NCI-H2196 treated with DMSO at 0.1 percent for 48 hours (cell line): ENCODE results near the gene CDC42EP4.
A peak's percentile ranks its signal among the peaks of the same experiment; 100 is the strongest.

Source experiments
- DNase-seq: peaks from one replicate; lab custom pipeline; 2025; ENCODE audit not compliant: unreplicated experiment; lab: John Stamatoyannopoulos, UW

The CDC42EP4 gene

GRCh38 chr17:73311781-73312641 lies at the start of gene CDC42EP4:
Gene CDC42EP4 (minus strand): TSS chr17:73312001. CDS start chr17:73286500, 25,501 bp downstream.
- peak; percentile 80 for DNase-seq

- DNase-seq: no peak
Measured at GRCh38 chr17:73360961-73361761, 49.4 kb upstream of the CDC42EP4 start.

GRCh38 chr17:73359987-73360410 lies 48.2 kb upstream of the CDC42EP4 start:
- DNase-seq: peak; percentile 47

GRCh38 chr17:73359352-73359751 lies 47.6 kb upstream of the CDC42EP4 start:
- DNase-seq: no peak

GRCh38 chr17:73358668-73359067 lies 46.9 kb upstream of the CDC42EP4 start:
- no peak for DNase-seq

- no peak for DNase-seq
Measured at GRCh38 chr17:73357981-73358380, 46.2 kb upstream of the CDC42EP4 start.

- DNase-seq: no peak
Measured at GRCh38 chr17:73357318-73357717, 45.5 kb upstream of the CDC42EP4 start.

- DNase-seq: no peak
Measured at GRCh38 chr17:73356561-73357170, 44.9 kb upstream of the CDC42EP4 start.

- no peak for DNase-seq
Measured at GRCh38 chr17:73354423-73355284, 42.9 kb upstream of the CDC42EP4 start.

- DNase-seq: no peak
Measured at GRCh38 chr17:73352261-73352660, 40.5 kb upstream of the CDC42EP4 start.

- DNase-seq: no peak
Measured at GRCh38 chr17:73351764-73352163, 40.0 kb upstream of the CDC42EP4 start.

- no peak for DNase-seq
Measured at GRCh38 chr17:73350864-73351263, 39.1 kb upstream of the CDC42EP4 start.

GRCh38 chr17:73349647-73350046 lies 37.8 kb upstream of the CDC42EP4 start:
- no peak for DNase-seq

GRCh38 chr17:73349138-73349537 lies 37.3 kb upstream of the CDC42EP4 start:
- DNase-seq: no peak

- no peak for DNase-seq
Measured at GRCh38 chr17:73348829-73349095, 37.0 kb upstream of the CDC42EP4 start.

GRCh38 chr17:73348018-73348828 lies 36.4 kb upstream of the CDC42EP4 start:
- no peak for DNase-seq

GRCh38 chr17:73347351-73347750 lies 35.5 kb upstream of the CDC42EP4 start:
- no peak for DNase-seq

GRCh38 chr17:73346501-73347162 lies 34.8 kb upstream of the CDC42EP4 start:
- DNase-seq: no peak

GRCh38 chr17:73343739-73344454 lies 32.1 kb upstream of the CDC42EP4 start:
- no peak for DNase-seq
